Natural killer cell (primary cell): ENCODE results near the gene HPS3. TPM values are rescaled to one million over a fixed set of nuclear protein-coding genes. Genes with fewer than 3 reads are reported as not detected.

Experiments used
- ATAC-seq, 3 donors: fragments of 150-1000 bp in 2 of 3; fragments of 200-7000 bp in 1 of 3; cut with Tn5 transposase; 1 replicate in 1 of 3; 2 replicates in 2 of 3; pipeline ENCODE4 v1.10.0; 2021; ENCODE audit warnings: mild to moderate bottlenecking in 2 of 3, moderate library complexity in 2 of 3
- DNase-seq, 2 donors: peaks; one replicate each; pipeline versions ENCODE4 v3.0.0 to v3.0.0-alpha.2; 2013 to 2021; ENCODE audit warnings: mixed read lengths in 1 of 2
- H3K27ac ChIP-seq: one replicate; pipeline ENCODE4 v1.5.1; 2013; ENCODE audit warnings: mild to moderate bottlenecking, low read length
- H3K27me3 ChIP-seq: one replicate; pipeline ENCODE4 v1.6.1; 2013; ENCODE audit warnings: low read length; ENCODE audit not compliant: control insufficient read depth, insufficient read depth
- H3K36me3 ChIP-seq: one replicate; pipeline ENCODE4 v1.6.1; 2013; ENCODE audit warnings: low read length; ENCODE audit not compliant: control insufficient read depth, insufficient read depth
- H3K4me1 ChIP-seq: one replicate; pipeline ENCODE4 v1.6.1; 2013; ENCODE audit warnings: low read length; ENCODE audit not compliant: control insufficient read depth, insufficient read depth
- H3K4me3 ChIP-seq: one replicate; pipeline ENCODE4 v1.5.1; 2013; ENCODE audit warnings: low read length
- H3K9me3 ChIP-seq: one replicate; pipeline ENCODE4 v1.6.1; 2013; ENCODE audit warnings: low read length; ENCODE audit not compliant: control insufficient read depth, insufficient read depth
- H3K27ac Mint-ChIP-seq, 2 donors: one replicate each; pipeline ENCODE4 v1.8.0; 2022; ENCODE audit warnings: mild to moderate bottlenecking in 2 of 2, mixed read lengths in 2 of 2, moderate library complexity in 1 of 2
- H3K27me3 Mint-ChIP-seq, 2 donors: one replicate each; pipeline ENCODE4 v1.8.0; 2022; ENCODE audit warnings: low read depth in 2 of 2, mixed read lengths in 2 of 2
- H3K36me3 Mint-ChIP-seq: one replicate; pipeline ENCODE4 v1.8.0; 2022; ENCODE audit warnings: mixed read lengths
- H3K4me1 Mint-ChIP-seq, 2 donors: one replicate each; pipeline ENCODE4 v1.8.0; 2022; ENCODE audit warnings: mixed read lengths in 2 of 2
- H3K4me3 Mint-ChIP-seq: one replicate; pipeline ENCODE4 v1.8.0; 2022; ENCODE audit warnings: mild to moderate bottlenecking, moderate library complexity, mixed read lengths
- H3K9me3 Mint-ChIP-seq, 2 donors: one replicate each; pipeline ENCODE4 v1.8.0; 2022; ENCODE audit warnings: mixed read lengths in 2 of 2
- CTCF ChIP-seq: fragments of 200-600 bp; IDR thresholded peaks from one replicate; pipeline ENCODE4 v1.8.0; 2022; ENCODE audit warnings: antibody characterized with exemption
- WGBS: methylation state at CpG from one replicate; pipeline ENCODE4 v1.1.7; 2013; ENCODE audit warnings: missing lambda C conversion rate; ENCODE audit not compliant: insufficient coverage; 5-methylcytosine and 5-hydroxymethylcytosine counted together
- intact Hi-C: fragments of 100-400 bp; cut with micrococcal nuclease; formaldehyde crosslinking; loops from one replicate; pipeline ENCODE4 v1.14.2; 2022
- total RNA-seq, 4 donors: library from RNA; stranded (reverse); fragments of 120-200 nt in 1 of 4; gene quantifications; one replicate each; pipeline versions ENCODE4 v1.2.3 to v1.2.4, GENCODE V29; 2013 to 2022

HPS3 gene
- total RNA-seq, 3 donors from 2014 or later (not counting 1 experiment from before 2014, with no cell fraction given) = 19.6 to 35.5 (median 24.7) TPM

GRCh38 chr3:149198611-149199010, 69.2 kb downstream of the HPS3 start:
- Mint-ChIP-seq H3K9me3 (no peaks in the 10 kb centered on the region), H3K4me3 (no peak overlapping the region), H3K27ac (no peak overlapping the region), H3K36me3 (no peaks in the 10 kb centered on the region), H3K4me1 (no peaks in the 10 kb centered on the region), H3K27me3 (peaks cover 4 to 16% of the 10 kb centered on the region in 2 donors)
- H3K4me3 ChIP-seq = no peak overlapping the region
- H3K27ac ChIP-seq = no peak overlapping the region
- H3K9me3 ChIP-seq = no peaks in the 10 kb centered on the region
- no peak for DNase-seq
- H3K4me1 ChIP-seq = no peaks in the 10 kb centered on the region
- no peak for ATAC-seq
- H3K27me3 ChIP-seq = peaks cover 4% of the 10 kb centered on the region
- no peak for TF ChIP-seq CTCF
- H3K36me3 ChIP-seq = no peaks in the 10 kb centered on the region
- intact Hi-C loops = no loop called here
- 76% methylated on average over 7 of the region's 7 CpGs for WGBS

- TF ChIP-seq CTCF = no peak
- Mint-ChIP-seq H3K4me3 (no peak overlapping the region), H3K36me3 (no peaks in the 10 kb centered on the region), H3K27me3 (peaks cover 6 to 16% of the 10 kb centered on the region in 2 donors), H3K27ac (no peak overlapping the region), H3K9me3 (no peaks in the 10 kb centered on the region), H3K4me1 (no peaks in the 10 kb centered on the region)
- Histone ChIP-seq H3K4me3 (no peak overlapping the region), H3K4me1 (no peaks in the 10 kb centered on the region), H3K36me3 (no peaks in the 10 kb centered on the region), H3K27ac (no peak overlapping the region), H3K27me3 (peaks cover 4% of the 10 kb centered on the region), H3K9me3 (no peaks in the 10 kb centered on the region)
- DNase-seq = no peak
- WGBS = 17% methylated on average over 4 of the region's 4 CpGs
- intact Hi-C loops = no loop called here
- no peak for ATAC-seq
Measured at GRCh38 chr3:149199474-149199873, 70.0 kb downstream of the HPS3 start.

GRCh38 chr3:149203758-149204157, 74.3 kb downstream of the HPS3 start:
- WGBS = 29% methylated on average over 2 of the region's 3 CpGs
- no peaks in the 10 kb centered on the region for H3K9me3 ChIP-seq
- Mint-ChIP-seq H3K4me3 (no peak overlapping the region), H3K36me3 (no peaks in the 10 kb centered on the region), H3K27ac (no peak overlapping the region), H3K9me3 (no peaks in the 10 kb centered on the region), H3K4me1 (no peaks in the 10 kb centered on the region), H3K27me3 (peaks cover 7 to 13% of the 10 kb centered on the region in 2 donors)
- intact Hi-C loops = no loop called here
- no peaks in the 10 kb centered on the region for H3K4me1 ChIP-seq
- no peak overlapping the region for H3K4me3 ChIP-seq
- no peak overlapping the region for H3K27ac ChIP-seq
- H3K27me3 ChIP-seq = peaks cover 4% of the 10 kb centered on the region
- H3K36me3 ChIP-seq = no peaks in the 10 kb centered on the region
- DNase-seq (no peak), ATAC-seq (peak in 2 of 3 donors; percentile 22 to 69)
- TF ChIP-seq CTCF = no peak

GRCh38 chr3:149204390-149204991, 75.1 kb downstream of the HPS3 start:
- Histone ChIP-seq H3K4me3 (no peak overlapping the region), H3K27me3 (peaks cover 2% of the 10 kb centered on the region), H3K27ac (no peak overlapping the region), H3K9me3 (no peaks in the 10 kb centered on the region), H3K4me1 (no peaks in the 10 kb centered on the region), H3K36me3 (no peaks in the 10 kb centered on the region)
- TF ChIP-seq CTCF = no peak
- intact Hi-C loops = no loop called here
- Mint-ChIP-seq H3K27ac (no peak overlapping the region), H3K9me3 (no peaks in the 10 kb centered on the region), H3K36me3 (no peaks in the 10 kb centered on the region), H3K27me3 (peaks cover 7 to 13% of the 10 kb centered on the region in 2 donors), H3K4me1 (no peaks in the 10 kb centered on the region), H3K4me3 (no peak overlapping the region)
- no peak for ATAC-seq
- 88% methylated on average over 3 of the region's 3 CpGs for WGBS
- no peak for DNase-seq
